Nucleus accumbens (tissue), 56 donors: Measurements from ENCODE around the gene CHTOP.
"Not testable (repeated sequence)": the region's sequence is repeated elsewhere in the genome, so short reads cannot be mapped to it uniquely, and the experiment has no call there.

ENCODE experiments used
- DNase-seq, 56 donors: peaks; one replicate each; lab custom pipeline; 2025; lab: John Stamatoyannopoulos, UW

The CHTOP gene

GRCh38 chr1:153655333-153655732 lies 21.5 kb downstream of the CHTOP start:
- DNase-seq = no peak

GRCh38 chr1:153658400-153659174 lies 24.7 kb downstream of the CHTOP start, which contains the start of gene SNAPIN:
Gene SNAPIN, plus strand, starts transcription at chr1:153658703. Its CDS starts 41 bp downstream, at chr1:153658744.
- DNase-seq = peak; percentile 46 to 95 (median 88)

GRCh38 chr1:153659175-153659534 lies 25.3 kb downstream of the CHTOP start:
- no peak for DNase-seq

- DNase-seq = no peak
Measured at GRCh38 chr1:153659656-153660055, 25.8 kb downstream of the CHTOP start.

- no peak for DNase-seq
Measured at GRCh38 chr1:153661111-153661708, 27.3 kb downstream of the CHTOP start.

- no peak for DNase-seq
Measured at GRCh38 chr1:153662269-153662668, 28.4 kb downstream of the CHTOP start.

GRCh38 chr1:153663211-153663610 lies 29.3 kb downstream of the CHTOP start:
- DNase-seq = no peak

- no peak for DNase-seq
Measured at GRCh38 chr1:153667439-153667838, 33.6 kb downstream of the CHTOP start.

GRCh38 chr1:153668672-153669071 lies 34.8 kb downstream of the CHTOP start:
- DNase-seq = not testable (repeated sequence)

GRCh38 chr1:153669606-153670005 lies 35.7 kb downstream of the CHTOP start:
- no peak for DNase-seq

GRCh38 chr1:153670257-153670858 lies 36.5 kb downstream of the CHTOP start:
- no peak for DNase-seq

GRCh38 chr1:153670859-153671627 lies 37.2 kb downstream of the CHTOP start, which contains the start of gene ILF2:
Gene ILF2, minus strand, starts transcription at chr1:153670993. Its CDS starts 71 bp downstream, at chr1:153670922.
- peak; percentile 69 to 99 (median 90) for DNase-seq

GRCh38 chr1:153671628-153672353 lies 37.9 kb downstream of the CHTOP start:
- DNase-seq = peak in 10 of 56 donors; percentile 14 to 36 (median 28)

- DNase-seq = no peak
Measured at GRCh38 chr1:153673511-153673910, 39.6 kb downstream of the CHTOP start.

GRCh38 chr1:153677718-153678518 lies 44.1 kb downstream of the CHTOP start:
- peak in 31 of 56 donors; percentile 2 to 44 (median 14) for DNase-seq

GRCh38 chr1:153678519-153679336 lies 44.9 kb downstream of the CHTOP start, which contains the start of gene NPR1:
Gene NPR1, plus strand, starts transcription at chr1:153678688. Its CDS starts 421 bp downstream, at chr1:153679109.
- DNase-seq = peak in 9 of 56 donors; percentile 1 to 20 (median 5)

- DNase-seq = no peak
Measured at GRCh38 chr1:153679337-153680119, 45.7 kb downstream of the CHTOP start.

GRCh38 chr1:153680120-153680403 lies 46.2 kb downstream of the CHTOP start:
- no peak for DNase-seq
